K562 (cell line): ENCODE measurements around the gene LY6G6C. TPM values are rescaled to one million over a fixed set of nuclear protein-coding genes. Genes with fewer than 3 reads are reported as not detected.

Experiments used
- ATAC-seq: fragments of 200-7000 bp; cut with Tn5 transposase; 3 replicates; pipeline ENCODE4 v1.9.1; 2020; ENCODE audit warnings: moderate library complexity
- BruUV-seq: library from RNA; stranded (reverse); fragments of 400-500 nt; replicated peaks from 2 replicates; lab custom pipeline; 2021; lab: Mats Ljungman, UMichigan
- CTCF ChIA-PET: fragments of 300-600 bp; formaldehyde crosslinking; extraction: SDS; loops from one replicate; lab custom pipeline; 2021; ENCODE audit warnings: low intra/inter-chr PET ratio; lab: Yijun Ruan, JAX
- POLR2A ChIA-PET: fragments of 300-600, 350-650 bp; sonication (Branson Sonifier 250); formaldehyde crosslinking; extraction: SDS; loops from one replicate; lab custom pipeline; 2021; ENCODE audit warnings: antibody characterized with exemption, inconsistent platforms; lab: Yijun Ruan, JAX
- DNase-seq, 4 experiments: peaks; one replicate each; pipeline versions ENCODE4 v3.0.0 to v3.0.0-alpha.2; 2011 to 2018; ENCODE audit warnings: low spot score in 3 of 4, mixed read lengths in 3 of 4; ENCODE audit errors: extremely low read depth in 1 of 4
- FAIRE-seq: peaks from 2 replicates; lab custom pipeline; 2011; peaks lifted over from hg19 to GRCh38; lab: Jason Lieb, UNC
- H2AFZ ChIP-seq: 2 replicates; pipeline ENCODE4 v1.6.0; 2011; ENCODE audit warnings: low read depth, low read length, control low read depth, inconsistent platforms
- H3K27ac ChIP-seq: fragments of 200-600 bp; 3 replicates; pipeline ENCODE4 v1.8.0; 2011; ENCODE audit warnings: low read depth, mild to moderate bottlenecking, control low read depth, inconsistent platforms, low read length, moderate library complexity, mixed read lengths; ENCODE audit errors: extremely low read depth
- H3K27me3 ChIP-seq, 2 experiments: fragments of 300-600 bp in 1 of 2; 2 replicates in 1 of 2; 3 replicates in 1 of 2; pipeline versions ENCODE4 v1.6.0 to v1.8.0; 2011; ENCODE audit warnings: inconsistent platforms in 2 of 2, low read length in 2 of 2, mild to moderate bottlenecking in 1 of 2, mixed read lengths in 1 of 2, moderate library complexity in 1 of 2; ENCODE audit not compliant: control insufficient read depth in 2 of 2, insufficient read depth in 2 of 2
- H3K36me3 ChIP-seq: fragments of 300-600 bp; 3 replicates; pipeline ENCODE4 v1.8.0; 2011; ENCODE audit warnings: mild to moderate bottlenecking, low read length, inconsistent platforms; ENCODE audit not compliant: control insufficient read depth, insufficient read depth
- H3K4me1 ChIP-seq, 2 experiments: fragments of 200-600 bp in 1 of 2; replicated peaks in 1 of 2; 2 replicates in 1 of 2; 3 replicates in 1 of 2; pipeline versions ENCODE4 v1.5.1 to v1.8.0; 2011; ENCODE audit warnings: inconsistent platforms in 2 of 2, low read length in 2 of 2, mild to moderate bottlenecking in 1 of 2, mixed read lengths in 1 of 2, moderate library complexity in 1 of 2; ENCODE audit not compliant: control insufficient read depth in 2 of 2, insufficient read depth in 2 of 2
- H3K4me2 ChIP-seq: 2 replicates; pipeline ENCODE4 v1.6.1; 2011; ENCODE audit warnings: low read length, control low read depth, inconsistent platforms, mixed read lengths; ENCODE audit not compliant: insufficient read depth
- H3K4me3 ChIP-seq: fragments of 200-600 bp; sonication (generic), shearing (Covaris generic); 2 replicates; pipeline ENCODE4 v1.5.1; 2016; ENCODE audit warnings: control low read depth, inconsistent platforms
- H3K79me2 ChIP-seq: fragments of 200-600 bp; 3 replicates; pipeline ENCODE4 v1.8.0; 2011; ENCODE audit warnings: low read length, inconsistent platforms; ENCODE audit not compliant: control insufficient read depth, insufficient read depth
- H3K9ac ChIP-seq, 2 experiments: 2 replicates each; pipeline versions ENCODE4 v1.6.0 to v1.6.1; 2011; ENCODE audit warnings: low read depth in 2 of 2, low read length in 2 of 2, control low read depth in 1 of 2, inconsistent platforms in 1 of 2, mild to moderate bottlenecking in 1 of 2, mixed read lengths in 1 of 2; ENCODE audit not compliant: insufficient read depth in 1 of 2
- H3K9me1 ChIP-seq: one replicate; pipeline ENCODE4 v1.6.0; 2011; ENCODE audit warnings: inconsistent platforms, mild to moderate bottlenecking, low read length, moderate library complexity; ENCODE audit not compliant: control insufficient read depth, insufficient read depth
- H3K9me3 ChIP-seq: replicated peaks from 2 replicates; pipeline ENCODE4 v1.5.1; 2011; ENCODE audit warnings: low read depth, low read length, inconsistent platforms; ENCODE audit not compliant: control insufficient read depth, insufficient read depth
- H4K20me1 ChIP-seq: replicated peaks from 2 replicates; pipeline ENCODE4 v1.6.1; 2011; ENCODE audit warnings: low read length, inconsistent platforms, mixed read lengths; ENCODE audit not compliant: control insufficient read depth, insufficient read depth
- CTCFL ChIP-seq: IDR thresholded peaks from 2 replicates; pipeline ENCODE4 v1.6.1; 2011; ENCODE audit warnings: borderline replicate concordance, low read depth, mild to moderate bottlenecking, moderate library complexity, low read length; ENCODE audit not compliant: insufficient read depth, poor library complexity, severe bottlenecking
- E2F4 ChIP-seq: sonication (generic); formaldehyde crosslinking; IDR thresholded peaks from 2 replicates; pipeline ENCODE4 v1.8.0; 2022; ENCODE audit warnings: mild to moderate bottlenecking, low read depth, missing genetic modification reagents
- JUND ChIP-seq, 2 experiments: IDR thresholded peaks; 2 replicates in 1 of 2; 3 replicates in 1 of 2; pipeline ENCODE4 v1.6.1; 2011; ENCODE audit warnings: borderline replicate concordance in 2 of 2, low read depth in 2 of 2, low read length in 2 of 2, improper control_type of control experiment in 1 of 2, missing biosample characterization in 1 of 2, missing genetic modification characterization in 1 of 2, missing genetic modification reagents in 1 of 2
- PML ChIP-seq: IDR thresholded peaks from 2 replicates; pipeline ENCODE4 v1.6.1; 2012; ENCODE audit warnings: low read length, inconsistent platforms
- PPARD ChIP-seq: fragments of 250-450 bp; sonication (Bioruptor Pico); IDR thresholded peaks from 2 replicates; pipeline ENCODE4 v1.8.0; 2022; ENCODE audit warnings: inconsistent platforms, mild to moderate bottlenecking, moderate library complexity
- SMAD4 ChIP-seq: fragments of 250-450 bp; sonication (Bioruptor Pico); conservative IDR thresholded peaks from 2 replicates; pipeline ENCODE4 v1.8.0; 2021; ENCODE audit warnings: inconsistent platforms, mild to moderate bottlenecking, moderate library complexity
- SPI1 ChIP-seq: IDR thresholded peaks from 2 replicates; pipeline ENCODE4 v1.6.1; 2011; ENCODE audit warnings: low read depth, low read length, control low read depth, borderline replicate concordance
- TCF7 ChIP-seq: sonication (generic); IDR thresholded peaks from 2 replicates; pipeline ENCODE4 v1.6.1; 2016; ENCODE audit warnings: antibody characterized with exemption, borderline replicate concordance
- ZBTB1 ChIP-seq: sonication (generic); formaldehyde crosslinking; IDR thresholded peaks from 2 replicates; pipeline ENCODE4 v1.8.1; 2023; ENCODE audit warnings: missing genetic modification reagents, low read depth, mild to moderate bottlenecking, borderline replicate concordance
- ZBTB7A ChIP-seq: IDR thresholded peaks from 2 replicates; pipeline ENCODE4 v1.6.1; 2011; ENCODE audit warnings: low read depth, mild to moderate bottlenecking, low read length, moderate library complexity, borderline replicate concordance; ENCODE audit not compliant: control insufficient read depth
- ZC3H11A ChIP-seq: IDR thresholded peaks from 2 replicates; pipeline ENCODE4 v1.6.1; 2012; ENCODE audit warnings: low read depth, low read length, improper control_type of control experiment
- ZNF324 ChIP-seq: fragments of 250-450 bp; sonication (Bioruptor Pico); IDR thresholded peaks from 2 replicates; pipeline ENCODE4 v1.4.0; 2020; ENCODE audit warnings: mild to moderate bottlenecking
- ZNF436 ChIP-seq: fragments of 250-450, 450-650 bp; sonication (Bioruptor Pico); formaldehyde crosslinking; IDR thresholded peaks from 2 replicates; pipeline ENCODE4 v1.7.0; 2020; ENCODE audit warnings: mild to moderate bottlenecking
- WGBS: fragments of 100-300 bp; shearing (Covaris generic); methylation state at CpG from one replicate; pipeline ENCODE4 v1.1.6; 2016; ENCODE audit warnings: low coverage, mixed read lengths; ENCODE audit not compliant: insufficient coverage; ENCODE audit errors: missing lambda C conversion rate; 5-methylcytosine and 5-hydroxymethylcytosine counted together
- in situ Hi-C: fragments of 300-500 bp; cut with MboI; formaldehyde crosslinking; loops from 4 replicates; pipeline ENCODE4 v1.15.0; 2018; ENCODE audit warnings: inconsistent platforms, mixed read lengths
- intact Hi-C: fragments of 100-400 bp; cut with micrococcal nuclease; formaldehyde crosslinking; loops from 2 replicates; pipeline ENCODE4 v1.14.2; 2022
- polyA plus RNA-seq, 8 experiments: library from polyadenylated mRNA; depleted of rRNA in 4 of 8; stranded (reverse) in 5 of 8; unstranded in 3 of 8; fragments of >200 nt; fragmentation: Nextera tagmentation in 2 of 8; fragmentation: Illumina TruSeq in 1 of 8; extraction: Ambion mirVana in 2 of 8; extraction: Trizol in 1 of 8; gene quantifications; 2 replicates each; pipeline versions ENCODE4 v1.2.1 to v1.2.3, GENCODE V29; 2011 to 2014; ENCODE audit warnings: inconsistent platforms in 1 of 8, missing spikeins in 1 of 8
- total RNA-seq, 7 experiments: library from RNA; depleted of rRNA in 6 of 7; stranded (reverse); fragments of >200 nt in 6 of 7; fragmentation: Illumina TruSeq in 2 of 7; extraction: Trizol in 2 of 7; gene quantifications; 2 replicates each; pipeline versions ENCODE4 v1.2.1 to v1.2.3, GENCODE V29; 2011 to 2021; ENCODE audit warnings: low replicate concordance in 1 of 7
- TF ChIP-seq, protein P1 (sequence below), 3 experiments: IDR thresholded peaks in 2 of 3; conservative IDR thresholded peaks in 1 of 3; 2 replicates each; pipeline ENCODE4 v1.5.1; 2011 to 2012; ENCODE audit warnings: low read length in 3 of 3, mild to moderate bottlenecking in 3 of 3, control low read depth in 2 of 3, improper control_type of control experiment in 1 of 3, inconsistent platforms in 1 of 3, low read depth in 1 of 3, mixed read lengths in 1 of 3, moderate library complexity in 1 of 3; ENCODE audit not compliant: insufficient read depth in 2 of 3

The LY6G6C gene
- total and polyA plus RNA-seq, 9 of the 15 experiments (the other 6 are each of a cell fraction or from before 2014, with no cell fraction given) = 0.06 to 0.20 TPM; not detected in 7

- TF ChIP-seq E2F4 (CRISPR knock-in tag) (peak; percentile 45; the same call in 1 of the 2 replicates), PML (no peak), CTCFL (no peak)
Observed at GRCh38 chr6:31707701-31708100, 13.8 kb downstream of the LY6G6C start (continued).

DNA sequence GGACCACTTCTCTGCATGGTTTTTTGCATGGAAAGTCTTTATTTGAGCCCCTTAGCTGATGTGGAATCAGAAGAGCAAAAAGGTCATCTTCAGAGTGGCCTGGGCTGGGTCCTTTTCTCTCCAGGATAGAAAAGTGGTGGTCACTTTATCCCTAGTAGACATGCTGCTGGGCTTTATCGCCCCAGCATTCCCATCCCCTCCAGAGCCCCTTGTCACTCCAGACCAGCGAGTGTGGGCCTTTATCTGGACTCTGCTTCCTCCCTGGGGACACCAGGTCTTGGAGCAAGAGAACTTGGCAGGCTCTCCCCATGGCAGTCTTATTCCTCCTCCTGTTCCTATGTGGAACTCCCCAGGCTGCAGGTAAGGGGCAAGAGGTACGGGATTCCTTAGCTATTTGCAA is 14.9 kb downstream of the LY6G6C start, which contains the start of gene LY6G6F:
LY6G6F (plus strand) TSS at position 268 of the 400 bp plus-strand sequence; CDS start at position 309, 41 bp downstream.
- BruUV-seq = no TSS peak
- no peaks in the 10 kb centered on the region for H3K9me1 ChIP-seq
- H2AFZ ChIP-seq = peak within 1 kb of the TSS; percentile 91
- no peaks in the 10 kb centered on the region; the same call in 1 of the 2 replicates for H4K20me1 ChIP-seq
- no peaks in the 10 kb centered on the region for H3K27me3 ChIP-seq
- intact Hi-C loops = no loop called here
- peaks cover 19% of the 10 kb centered on the region for H3K79me2 ChIP-seq
- H3K9me3 ChIP-seq = no peaks in the 10 kb centered on the region
- peak within 1 kb of the TSS; percentile 23 to 46; a peak in 3 of 4 replicates for H3K9ac ChIP-seq
- in situ Hi-C loops = no loop called here
- peaks cover 35 to 37% of the 10 kb centered on the region in 2 experiments for H3K4me1 ChIP-seq
- ChIA-PET POLR2A (interaction anchor here (0.6 to 12.4 kb wide), 7 partner anchors 9 to 989 kb away, joined by 3 to 223 read pairs (median 4); partner anchors contain the start of genes DDAH2, LY6G6C, LY6G6D and MDC1), CTCF (no interaction called here)
- H3K4me2 ChIP-seq = peak within 1 kb of the TSS; percentile 44
- 8% methylated on average over 3 of the region's 3 CpGs for WGBS
- FAIRE-seq (no peak), ATAC-seq (0 out of 3 replicates have a peak, but pooled peaks have one; percentile 0), DNase-seq (peak in 2 of 4 experiments; percentile 65 to 75)
- no peak within 1 kb of the TSS for H3K4me3 ChIP-seq
- peaks cover 4% of the 10 kb centered on the region; the same call in 2 of the 3 replicates for H3K36me3 ChIP-seq
- peak within 1 kb of the TSS; percentile 23 for H3K27ac ChIP-seq
- TF ChIP-seq ZNF436 (CRISPR knock-in tag) (no peak), ZBTB7A (peak; percentile 53; the same call in 1 of the 2 replicates), ZNF324 (CRISPR knock-in tag) (no peak), JUND (IDR thresholded peaks at IDR 0.05; ENCODE audit: borderline replicate concordance, low read depth, low read length) (peak; percentile 12; the same call in 1 of the 2 replicates), JUND (tag; IDR thresholded peaks at IDR 0.05; ENCODE audit: borderline replicate concordance, low read depth, low read length) (no peak), PPARD (CRISPR knock-in tag) (no peak), SMAD4 (0 out of 2 replicates have a peak, but pooled peaks have one; percentile 9), SPI1 (peak; percentile 12; the same call in 1 of the 2 replicates), ZC3H11A (0 out of 2 replicates have a peak, but pooled peaks have one; percentile 24), TCF7 (no peak), ZBTB1 (CRISPR knock-in tag) (no peak)
- TF ChIP-seq, protein P1, sequence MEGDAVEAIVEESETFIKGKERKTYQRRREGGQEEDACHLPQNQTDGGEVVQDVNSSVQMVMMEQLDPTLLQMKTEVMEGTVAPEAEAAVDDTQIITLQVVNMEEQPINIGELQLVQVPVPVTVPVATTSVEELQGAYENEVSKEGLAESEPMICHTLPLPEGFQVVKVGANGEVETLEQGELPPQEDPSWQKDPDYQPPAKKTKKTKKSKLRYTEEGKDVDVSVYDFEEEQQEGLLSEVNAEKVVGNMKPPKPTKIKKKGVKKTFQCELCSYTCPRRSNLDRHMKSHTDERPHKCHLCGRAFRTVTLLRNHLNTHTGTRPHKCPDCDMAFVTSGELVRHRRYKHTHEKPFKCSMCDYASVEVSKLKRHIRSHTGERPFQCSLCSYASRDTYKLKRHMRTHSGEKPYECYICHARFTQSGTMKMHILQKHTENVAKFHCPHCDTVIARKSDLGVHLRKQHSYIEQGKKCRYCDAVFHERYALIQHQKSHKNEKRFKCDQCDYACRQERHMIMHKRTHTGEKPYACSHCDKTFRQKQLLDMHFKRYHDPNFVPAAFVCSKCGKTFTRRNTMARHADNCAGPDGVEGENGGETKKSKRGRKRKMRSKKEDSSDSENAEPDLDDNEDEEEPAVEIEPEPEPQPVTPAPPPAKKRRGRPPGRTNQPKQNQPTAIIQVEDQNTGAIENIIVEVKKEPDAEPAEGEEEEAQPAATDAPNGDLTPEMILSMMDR (IDR thresholded peaks at IDR 0.05 in 2 of 3, conservative IDR thresholded peaks at IDR 0.05 in 1 of 3; ENCODE audit: insufficient read depth in 2 of 3, low read depth in 1 of 3, low read length in 3 of 3) = peak in 1 of 3 experiments; percentile 3; a peak in 1 of 6 replicates
